Non-pigmented ciliary epithelial cell (primary cell): Measurements from ENCODE around the gene ZNF516.
"Not testable (repeated sequence)": the region's sequence is repeated elsewhere in the genome, so short reads cannot be mapped to it uniquely, and the experiment has no call there.

Source experiments
- DNase-seq: peaks from one replicate; pipeline ENCODE4 v3.0.0-alpha.2; 2010; ENCODE audit warnings: low read depth

ZNF516 gene

GRCh38 chr18:76490670-76491472, 4.2 kb downstream of the ZNF516 start:
- no peak for DNase-seq

DNA sequence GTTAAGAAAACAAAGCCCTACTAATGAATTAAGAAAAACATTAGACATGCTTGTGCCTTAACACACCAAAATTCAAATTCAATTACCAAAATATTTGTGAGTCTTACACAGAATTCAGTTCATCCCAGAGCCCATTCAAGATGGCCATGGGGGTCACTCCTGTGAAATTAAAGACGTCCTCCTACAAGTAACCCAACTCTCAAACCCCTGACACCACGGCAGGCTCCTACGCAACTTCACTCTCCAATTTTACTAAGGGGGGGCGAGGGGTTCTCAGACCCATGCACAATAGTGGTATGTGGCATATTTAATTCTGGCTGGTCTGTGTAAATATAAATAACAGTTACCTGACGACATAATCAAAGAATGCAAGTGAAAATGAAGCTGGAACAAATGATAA, 5.0 kb downstream of the ZNF516 start:
- no peak for DNase-seq

- no peak for DNase-seq
These were observed 6.0 kb downstream of the ZNF516 start for GRCh38 chr18:76489081-76489480.

DNA sequence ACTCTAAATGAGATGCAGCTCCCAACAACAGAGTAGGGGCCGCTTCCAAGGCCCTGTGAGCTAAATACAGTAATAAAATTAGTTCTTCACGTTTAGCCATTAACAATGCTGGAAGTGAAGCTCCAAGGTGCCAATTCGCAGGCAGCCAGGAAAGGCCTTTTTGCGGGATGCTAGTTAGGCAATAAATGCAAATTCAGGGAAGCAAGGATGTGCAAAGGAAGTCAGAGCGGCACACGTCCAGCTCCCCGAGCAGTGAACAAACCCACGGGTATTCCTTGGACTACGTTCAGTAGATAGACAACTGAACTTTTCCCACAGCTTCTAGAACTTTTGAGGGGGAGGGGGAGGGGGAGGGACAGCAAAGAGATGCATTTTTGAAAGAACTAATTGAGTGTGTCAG, 6.9 kb downstream of the ZNF516 start:
- no peak for DNase-seq

- no peak for DNase-seq
These were observed 7.3 kb downstream of the ZNF516 start for GRCh38 chr18:76487782-76488181.

DNA sequence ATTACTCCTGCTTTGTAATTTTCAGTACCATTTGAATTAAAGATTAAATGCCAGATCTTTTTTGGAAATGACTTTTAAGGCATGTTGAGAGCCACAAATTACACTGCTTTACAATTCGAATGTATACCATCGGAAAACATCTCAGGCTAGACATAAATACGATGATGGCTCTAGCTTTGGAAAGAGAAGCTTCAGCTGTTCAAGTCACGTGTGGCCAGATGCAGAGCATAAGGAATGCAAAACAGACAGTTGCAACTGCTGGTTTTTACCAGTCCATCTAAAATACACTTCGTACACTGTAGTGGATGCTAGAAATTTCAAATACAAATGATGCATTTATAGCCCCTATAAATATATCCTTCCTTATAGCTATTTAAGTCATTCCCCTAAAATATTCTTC, 8.0 kb downstream of the ZNF516 start:
- DNase-seq: no peak

- DNase-seq: no peak
These were observed 8.5 kb downstream of the ZNF516 start for GRCh38 chr18:76486574-76486973.

DNA sequence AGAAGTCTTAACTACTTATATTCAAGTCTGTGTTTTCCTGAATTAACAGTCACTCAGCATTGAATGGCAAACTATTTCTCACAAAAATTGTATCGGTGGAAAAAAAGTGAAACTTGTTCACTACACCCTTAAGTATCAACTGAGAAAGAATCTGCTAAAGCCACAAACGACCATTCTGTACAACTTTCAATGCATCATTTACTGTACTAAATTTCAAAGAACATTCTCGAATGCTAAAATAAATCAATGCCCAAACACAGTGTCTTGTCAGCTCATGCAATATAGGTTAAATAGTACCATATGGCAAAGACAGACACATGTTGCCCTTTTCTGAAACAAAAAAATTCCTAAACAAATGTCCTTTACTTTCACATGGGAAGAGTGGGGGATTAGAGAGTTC, 9.0 kb downstream of the ZNF516 start:
- DNase-seq: no peak

- no peak for DNase-seq
These were observed 10.2 kb downstream of the ZNF516 start for GRCh38 chr18:76484749-76485387.

DNA sequence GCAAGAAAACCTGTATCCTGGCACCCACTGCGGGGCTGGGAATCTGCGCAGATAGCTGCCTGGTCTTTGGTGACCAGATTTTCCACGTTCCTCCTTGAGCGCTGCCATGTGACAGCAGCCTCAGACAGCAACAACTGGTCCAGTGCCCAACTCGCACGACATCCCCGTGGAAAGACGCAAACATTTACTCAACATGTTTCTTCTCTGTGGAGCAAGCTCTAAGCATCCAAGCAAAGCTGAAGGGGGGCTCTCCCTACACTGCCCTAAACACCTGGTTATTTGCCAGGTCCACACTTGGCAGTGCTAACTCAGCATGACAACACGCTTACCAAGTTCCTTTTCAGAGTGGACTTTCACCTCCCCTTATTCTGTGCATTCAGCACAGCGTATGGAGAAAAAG, 11.3 kb downstream of the ZNF516 start:
- DNase-seq: no peak

- no peak for DNase-seq
These were observed 11.9 kb downstream of the ZNF516 start for GRCh38 chr18:76482971-76483691.

- no peak for DNase-seq
These were observed 12.8 kb downstream of the ZNF516 start for GRCh38 chr18:76482267-76482666.

- DNase-seq: no peak
These were observed 14.1 kb downstream of the ZNF516 start for GRCh38 chr18:76480913-76481312.

DNA sequence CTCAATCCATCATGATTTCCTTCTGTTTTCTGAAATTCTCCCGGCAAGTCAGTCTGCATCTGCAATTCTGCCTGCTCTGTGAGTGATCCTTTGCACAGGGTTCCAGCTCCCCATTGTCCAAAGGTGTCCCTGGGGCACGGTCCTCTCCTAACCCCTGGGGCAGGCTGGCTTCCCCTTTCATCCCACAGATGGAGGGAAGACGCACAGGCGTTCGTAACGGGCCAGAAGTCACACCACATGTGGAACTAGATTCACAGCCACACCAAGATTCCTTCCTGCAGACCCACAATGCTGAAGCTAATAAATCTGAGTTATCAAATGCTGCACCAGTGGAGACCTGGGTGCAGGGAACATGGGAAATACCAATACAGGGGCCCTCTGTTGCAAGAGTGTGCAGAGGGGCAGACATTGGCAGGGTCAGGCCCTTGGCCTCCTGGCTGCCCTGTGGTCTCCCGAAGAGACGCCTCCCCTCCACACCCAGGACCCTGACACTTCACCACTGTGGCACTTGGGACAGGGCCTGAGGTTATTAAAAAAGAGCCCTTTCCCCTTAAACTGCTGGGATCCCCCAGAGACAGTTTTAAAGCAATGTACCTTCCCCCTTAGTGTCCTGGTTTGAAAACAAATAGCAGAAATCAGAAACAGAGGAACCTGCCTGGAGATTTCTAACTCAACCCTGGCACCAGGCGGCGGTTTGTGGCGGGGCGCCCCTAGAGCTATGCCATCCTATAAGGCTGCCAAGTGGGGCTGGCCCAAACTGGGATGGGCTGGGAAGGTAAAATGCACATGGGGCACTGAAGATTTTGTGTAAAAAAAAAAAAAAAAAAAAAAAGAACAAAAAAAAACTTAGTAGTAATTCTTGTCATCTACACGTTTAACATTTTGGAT, 15.4 kb downstream of the ZNF516 start:
- DNase-seq: no peak

- DNase-seq: peak; percentile 90
These were observed 18.1 kb downstream of the ZNF516 start for GRCh38 chr18:76476665-76477561.

DNA sequence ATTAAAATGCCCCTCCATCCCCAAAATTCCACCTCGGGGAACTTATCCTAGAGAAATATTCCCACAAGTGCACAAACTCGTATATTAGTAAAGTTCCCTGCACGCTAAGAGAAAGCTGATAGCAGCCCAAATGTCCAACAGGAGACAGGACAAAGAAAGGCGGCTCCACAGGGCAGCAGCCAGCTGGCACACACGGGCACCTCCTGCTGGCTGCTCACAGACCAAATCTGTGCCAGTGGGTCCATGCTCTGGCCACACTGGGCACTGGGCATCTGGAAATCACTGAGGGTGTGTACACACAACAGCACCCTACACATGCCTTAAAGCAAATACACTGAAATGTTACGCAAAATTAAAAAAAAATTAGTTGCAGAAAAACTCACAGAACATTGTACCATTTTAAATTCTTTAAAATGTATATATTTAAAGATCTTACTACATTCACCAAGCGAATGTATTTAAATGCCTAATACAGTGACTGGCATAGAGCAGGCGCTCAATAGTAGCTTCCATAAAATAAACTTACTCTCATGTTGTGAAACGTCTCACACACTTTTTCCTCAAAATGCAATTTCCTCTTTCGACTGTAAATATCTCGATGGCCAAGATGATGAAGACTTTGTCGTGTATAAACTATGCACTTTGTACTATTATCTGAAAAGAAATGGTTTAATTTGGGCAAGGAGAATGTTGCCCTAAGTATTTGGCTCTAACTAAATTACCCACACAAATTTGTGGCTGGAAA, 19.4 kb downstream of the ZNF516 start:
- DNase-seq: no peak

- DNase-seq: no peak
These were observed 20.2 kb downstream of the ZNF516 start for GRCh38 chr18:76474824-76475223.

- DNase-seq: not testable (repeated sequence)
These were observed 21.5 kb downstream of the ZNF516 start for GRCh38 chr18:76473521-76473920.

GRCh38 chr18:76472829-76473228, 22.2 kb downstream of the ZNF516 start:
- DNase-seq: no peak

- no peak for DNase-seq
These were observed 23.4 kb downstream of the ZNF516 start for GRCh38 chr18:76471593-76471992.
